Ascending aorta (tissue), 2 donors: ENCODE measurements around the gene ETFRF1. TPM values are rescaled to one million over a fixed set of nuclear protein-coding genes. Genes with fewer than 3 reads are reported as not detected.

Experiments
- DNase-seq, 2 donors: peaks; one replicate each; pipeline ENCODE4 v3.0.0-alpha.2; 2019; ENCODE audit warnings: low spot score in 2 of 2
- H3K27ac ChIP-seq, 2 donors: fragments of 200-600 bp; sonication (generic); one replicate each; pipeline ENCODE4 v1.5.1; 2016 to 2017; ENCODE audit warnings: mild to moderate bottlenecking in 1 of 2
- H3K27me3 ChIP-seq: fragments of 200-600 bp; sonication (generic); one replicate; pipeline ENCODE4 v1.5.1; 2017
- H3K36me3 ChIP-seq, 2 donors: fragments of 200-600 bp; sonication (generic); one replicate each; pipeline ENCODE4 v1.5.1; 2016
- H3K4me1 ChIP-seq, 2 donors: fragments of 200-600 bp; sonication (generic); one replicate each; pipeline ENCODE4 v1.5.1; 2016 to 2017; ENCODE audit warnings: mild to moderate bottlenecking in 1 of 2
- H3K4me3 ChIP-seq, 2 donors: fragments of 200-600 bp; sonication (generic); one replicate each; pipeline ENCODE4 v1.5.1; 2016 to 2017; ENCODE audit warnings: mild to moderate bottlenecking in 1 of 2
- H3K9me3 ChIP-seq, 2 donors: fragments of 200-600 bp; sonication (generic); one replicate each; pipeline ENCODE4 v1.5.1; 2016
- CTCF ChIP-seq, 3 experiments: fragments of 200-600 bp in 2 of 3; fragments of 450-650 bp in 1 of 3; sonication (generic) in 2 of 3; IDR thresholded peaks; one replicate each; pipeline ENCODE4 v1.5.1; 2016 to 2019; ENCODE audit warnings: antibody characterized with exemption in 3 of 3, mild to moderate bottlenecking in 1 of 3, moderate library complexity in 1 of 3
- intact Hi-C: fragments of 100-400 bp; cut with DNase I; formaldehyde crosslinking; loops from one replicate; pipeline ENCODE4 v1.15.1; 2023
- total RNA-seq: library from RNA; depleted of rRNA; stranded (reverse); fragments of >200 nt; gene quantifications from one replicate; pipeline ENCODE4 v1.1.0, GENCODE V29; 2016

ETFRF1 gene, protein sequence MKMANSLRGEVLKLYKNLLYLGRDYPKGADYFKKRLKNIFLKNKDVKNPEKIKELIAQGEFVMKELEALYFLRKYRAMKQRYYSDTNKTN
- total RNA-seq = 0.85 TPM

GRCh38 chr12:25195056-25195971 lies at the start of gene ETFRF1, which contains the start of gene DNAI7:
TSS of gene ETFRF1 (plus strand) at chr12:25195237. CDS start at chr12:25203957, 8,720 bp downstream.
TSS of gene DNAI7 (minus strand) at chr12:25195160. CDS start at chr12:25195078, 82 bp downstream.
- Histone ChIP-seq H3K9me3 (no peaks in the 10 kb centered on the region), H3K36me3 (no peaks in the 10 kb centered on the region), H3K4me1 (peaks cover 3 to 9% of the 10 kb centered on the region in 2 donors), H3K4me3 (peak within 1 kb of the TSS; percentile 84 to 85), H3K27me3 (no peaks in the 10 kb centered on the region), H3K27ac (peak within 1 kb of the TSS; percentile 97)
- DNase-seq = peak; percentile 90 to 99
- intact Hi-C loops = loop anchor here (1.0 to 10.0 kb wide), 4 partner anchors 45 to 919 kb away; no protein-coding TSS in a partner anchor
- peak in 1 of 3 experiments; percentile 9 for TF ChIP-seq CTCF (IDR thresholded peaks at IDR 0.05)

- DNase-seq = no peak
- Histone ChIP-seq H3K4me3 (no peak overlapping the region), H3K4me1 (no peaks in the 10 kb centered on the region), H3K36me3 (no peaks in the 10 kb centered on the region), H3K27ac (no peak overlapping the region), H3K27me3 (no peaks in the 10 kb centered on the region), H3K9me3 (no peaks in the 10 kb centered on the region)
- TF ChIP-seq CTCF (IDR thresholded peaks at IDR 0.05) = no peak
- intact Hi-C loops = no loop called here
Observed at GRCh38 chr12:25146686-25147085, 48.4 kb upstream of the ETFRF1 start.

DNA sequence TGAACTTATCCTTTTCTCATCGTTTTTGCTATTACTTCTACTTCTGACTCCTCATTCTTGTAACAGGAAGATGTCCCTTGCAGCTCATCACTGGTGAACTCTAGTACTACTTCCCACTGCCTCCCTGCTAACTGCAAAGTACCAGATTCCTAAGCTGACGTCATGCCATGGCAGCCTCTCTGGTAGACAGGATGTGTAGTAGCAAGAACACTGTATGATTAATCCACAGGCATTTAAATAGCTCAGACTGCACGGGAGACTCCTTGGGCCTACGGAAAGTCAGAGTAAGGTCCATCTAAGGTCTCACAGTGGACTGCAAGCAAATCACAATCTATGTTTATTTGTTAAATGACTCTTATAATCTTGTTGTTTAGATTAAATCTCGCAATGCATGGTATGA lies 43.6 kb upstream of the ETFRF1 start:
- Histone ChIP-seq H3K27me3 (no peaks in the 10 kb centered on the region), H3K9me3 (no peaks in the 10 kb centered on the region), H3K36me3 (no peaks in the 10 kb centered on the region), H3K4me3 (no peak overlapping the region), H3K4me1 (peaks cover 0 to 2% of the 10 kb centered on the region in 2 donors), H3K27ac (peak overlapping the region; percentile 68 to 80)
- no peak for TF ChIP-seq CTCF (IDR thresholded peaks at IDR 0.05)
- intact Hi-C loops = loop anchor here (2.0 kb wide), 1 partner anchor 43 kb away; the partner anchor contains the start of genes DNAI7 and ETFRF1
- peak; percentile 72 to 93 for DNase-seq

DNA sequence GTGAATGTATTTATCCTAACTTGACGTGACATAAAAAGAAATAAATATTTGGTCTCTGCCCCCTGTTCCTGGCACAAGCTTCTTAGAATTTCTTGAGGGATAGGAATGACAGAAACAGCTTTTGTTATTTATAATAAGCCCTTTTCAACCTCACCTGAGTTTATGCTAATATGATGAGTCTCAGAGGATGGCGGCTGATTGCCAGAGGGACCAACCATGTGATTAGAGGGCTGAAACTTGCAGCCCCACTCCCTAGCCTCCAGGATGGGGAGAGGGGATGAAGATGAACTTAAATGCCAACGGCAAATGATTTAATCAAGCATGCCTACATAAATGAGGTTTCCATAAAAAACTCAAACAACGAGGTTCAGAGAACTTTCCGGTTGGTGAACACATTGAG lies 43.0 kb upstream of the ETFRF1 start:
- Histone ChIP-seq H3K27ac (peak overlapping the region; percentile 68 to 80), H3K4me3 (no peak overlapping the region), H3K9me3 (no peaks in the 10 kb centered on the region), H3K4me1 (peaks cover 0 to 2% of the 10 kb centered on the region in 2 donors), H3K36me3 (no peaks in the 10 kb centered on the region), H3K27me3 (no peaks in the 10 kb centered on the region)
- intact Hi-C loops = no loop called here
- no peak for TF ChIP-seq CTCF (IDR thresholded peaks at IDR 0.05)
- DNase-seq = no peak

DNA sequence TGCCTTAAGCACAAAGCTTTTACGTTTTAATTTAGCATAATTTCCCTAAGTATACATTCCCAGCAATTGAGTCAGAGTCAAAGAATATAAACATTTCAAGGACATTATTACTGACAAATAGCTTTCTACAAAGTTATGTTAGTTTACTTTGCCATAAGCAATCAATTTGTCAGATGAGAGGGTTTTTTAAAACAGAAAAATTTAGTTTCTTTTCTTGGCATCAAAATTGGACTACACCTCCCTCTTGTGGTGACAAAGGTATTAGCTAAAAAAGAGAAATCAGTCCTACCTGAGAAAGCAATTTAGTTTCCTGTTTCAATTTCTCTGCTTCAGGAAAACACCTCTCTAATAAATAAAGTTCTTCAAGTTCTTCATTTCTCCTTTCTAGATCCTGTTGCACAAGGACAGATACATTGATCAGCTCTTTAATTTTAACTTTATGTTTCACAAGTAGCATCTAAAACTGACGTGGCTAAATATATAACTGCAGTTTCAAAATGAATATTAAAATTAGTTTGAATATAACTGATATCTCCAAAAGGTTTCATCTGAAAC lies 39.9 kb upstream of the ETFRF1 start:
- Histone ChIP-seq H3K4me3 (peak overlapping the region in 1 of 2 donors; percentile 2), H3K4me1 (peaks cover 0 to 2% of the 10 kb centered on the region in 2 donors), H3K9me3 (no peaks in the 10 kb centered on the region), H3K36me3 (no peaks in the 10 kb centered on the region), H3K27ac (no peak overlapping the region), H3K27me3 (no peaks in the 10 kb centered on the region)
- no peak for DNase-seq
- TF ChIP-seq CTCF (IDR thresholded peaks at IDR 0.05) = peak; percentile 42 to 63 (median 59)
- intact Hi-C loops = loop anchor here (2.0 kb wide), 1 partner anchor 164 kb away; no protein-coding TSS in a partner anchor
